HG03175 (cell line): Measurements from ENCODE around the gene ARSK.
A peak's percentile ranks its signal among the peaks of the same experiment; 100 is the strongest.

Source experiments
- ATAC-seq: cut with Tn5 transposase; IDR thresholded peaks from one replicate; pipeline ENCODE4 v1.9.1; 2021; ENCODE audit warnings: mild to moderate bottlenecking, moderate library complexity; ENCODE audit not compliant: unreplicated experiment

Gene ARSK

GRCh38 chr5:95563367-95563766 is 8.5 kb downstream of the ARSK start:
- ATAC-seq, result no peak

DNA sequence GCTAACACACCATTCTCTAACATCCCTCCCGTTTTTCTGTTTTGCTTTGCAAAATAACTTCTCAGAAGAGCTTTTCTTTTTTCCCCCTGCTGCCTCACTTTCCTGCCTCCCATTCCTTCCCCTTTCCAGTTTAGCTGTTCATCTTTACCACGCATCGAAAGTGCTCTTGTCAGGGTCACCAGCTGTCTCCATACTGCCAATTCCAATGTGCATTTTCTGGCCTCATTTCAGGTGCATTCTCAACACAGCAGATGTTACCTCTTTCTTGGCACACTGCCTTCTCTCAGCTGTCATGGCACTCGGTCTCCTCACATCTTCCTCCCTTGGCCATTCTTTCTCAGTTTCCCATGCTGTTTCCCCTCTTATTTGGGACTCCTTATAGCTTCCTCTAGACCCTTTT is 9.5 kb downstream of the ARSK start:
- ATAC-seq, result no peak

DNA sequence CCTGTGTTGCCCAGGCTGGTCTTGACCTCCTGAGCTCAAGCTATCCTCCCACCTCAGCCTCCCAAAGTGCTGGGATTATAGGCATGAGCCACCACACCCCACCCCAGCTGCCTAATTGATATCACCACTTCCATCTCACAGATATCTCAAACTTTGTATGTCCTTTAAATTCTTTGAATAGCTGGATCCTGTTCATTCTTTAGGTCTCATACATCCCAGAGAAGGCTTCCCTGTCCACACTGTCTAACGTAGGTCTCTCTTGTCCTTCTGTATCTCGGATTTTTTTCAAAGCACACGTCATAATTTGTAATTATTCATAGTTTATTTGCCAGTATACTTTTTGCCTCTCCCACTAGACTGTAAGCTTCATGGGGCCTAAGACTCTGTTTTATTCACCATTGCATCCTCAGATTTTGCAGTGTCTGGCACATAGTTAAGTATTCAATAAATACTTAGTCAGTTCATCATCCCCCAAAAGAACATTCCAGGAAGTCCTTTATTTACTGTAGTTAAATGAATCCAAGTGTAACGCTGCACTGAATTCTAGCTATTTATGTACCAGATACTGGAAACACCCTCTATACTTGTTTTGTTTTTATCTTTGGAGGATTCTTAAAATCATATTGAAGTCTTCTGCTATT is 10.5 kb downstream of the ARSK start:
- no peak for ATAC-seq

DNA sequence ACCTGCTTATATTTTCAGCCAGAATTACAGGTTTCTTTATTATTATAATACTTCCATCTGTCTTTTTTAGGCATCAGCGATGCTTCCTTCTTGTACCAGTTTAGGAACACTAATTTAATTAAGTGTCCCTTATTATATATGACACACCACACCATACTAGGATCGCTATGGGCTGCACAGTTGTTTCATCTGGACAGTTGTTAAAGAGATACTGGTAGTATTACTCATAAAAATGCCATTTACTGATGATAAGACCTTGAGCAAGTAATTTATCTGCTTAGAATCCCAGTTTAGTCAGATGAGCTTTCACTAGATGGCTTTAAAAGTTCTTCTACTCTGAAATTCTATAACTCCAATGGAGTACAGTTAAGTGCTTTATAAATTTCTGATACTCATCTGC is 17.1 kb downstream of the ARSK start:
- no peak for ATAC-seq

GRCh38 chr5:95581576-95581975 is 26.7 kb downstream of the ARSK start:
- no peak for ATAC-seq

- no peak for ATAC-seq
Observed at GRCh38 chr5:95583992-95584391, 29.1 kb downstream of the ARSK start.

DNA sequence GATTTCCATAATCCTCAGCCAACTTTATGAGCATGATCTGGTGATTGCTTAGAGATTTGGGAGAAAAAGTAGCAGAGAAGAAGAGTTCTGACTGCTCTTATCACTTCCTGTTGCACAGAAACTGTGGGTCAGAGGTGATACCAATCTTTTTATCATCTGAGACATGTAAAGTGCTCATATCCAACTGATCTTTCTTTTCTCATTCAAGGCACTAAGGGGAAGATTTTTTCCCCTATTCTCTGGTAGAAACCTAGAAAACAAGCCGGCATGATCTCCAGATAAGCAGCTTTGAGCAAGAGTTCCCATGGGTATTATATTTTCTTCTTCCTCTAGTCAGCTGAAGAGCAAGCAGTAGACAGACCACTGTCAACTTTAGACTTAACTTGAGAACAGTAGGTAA is 36.0 kb downstream of the ARSK start:
- no peak for ATAC-seq

GRCh38 chr5:95591490-95591901 is 36.6 kb downstream of the ARSK start:
- ATAC-seq, result peak; percentile 66

GRCh38 chr5:95595289-95595931 is 40.5 kb downstream of the ARSK start:
- no peak for ATAC-seq

GRCh38 chr5:95599252-95599651 is 44.4 kb downstream of the ARSK start:
- ATAC-seq, result no peak

DNA sequence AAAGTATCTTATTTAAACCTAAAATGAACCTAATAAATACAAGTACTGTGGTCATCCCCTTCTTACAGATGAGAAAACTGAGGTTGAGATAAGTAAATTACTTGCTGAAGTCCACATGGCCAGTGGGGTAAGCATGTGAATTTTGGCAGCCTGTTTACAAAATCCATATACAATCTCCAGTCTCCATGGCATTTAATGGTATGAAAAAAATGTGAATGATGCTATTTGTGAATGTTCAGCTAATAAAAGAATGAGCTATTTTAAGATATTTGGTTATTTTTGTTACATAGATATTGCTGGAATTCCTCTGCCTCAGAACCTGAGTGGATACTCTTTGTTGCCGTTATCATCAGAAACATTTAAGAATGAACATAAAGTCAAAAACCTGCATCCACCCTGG is 45.7 kb downstream of the ARSK start:
- ATAC-seq, result no peak

GRCh38 chr5:95605786-95606185 is 50.9 kb downstream of the ARSK start:
- no peak for ATAC-seq

GRCh38 chr5:95606419-95606818 is 51.5 kb downstream of the ARSK start:
- ATAC-seq, result no peak

DNA sequence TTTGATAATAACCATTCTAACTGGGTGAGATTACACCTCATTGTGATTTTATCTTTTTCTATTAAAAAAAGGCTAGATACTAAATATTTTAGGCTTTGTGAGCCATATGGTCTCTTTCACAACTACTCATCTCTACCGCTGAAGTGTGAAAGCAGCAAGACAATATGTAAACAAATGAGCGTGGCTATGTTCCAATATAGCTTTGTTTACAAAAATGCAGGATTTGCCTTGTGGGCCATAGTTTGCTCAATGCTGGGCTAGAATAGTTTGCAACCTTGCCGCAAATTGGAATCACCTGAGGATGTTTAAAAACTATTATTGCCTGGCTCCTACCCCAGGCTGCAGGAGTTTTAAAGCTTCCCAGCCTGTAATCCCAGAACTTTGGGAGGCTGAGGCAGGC is 54.8 kb downstream of the ARSK start:
- no peak for ATAC-seq

DNA sequence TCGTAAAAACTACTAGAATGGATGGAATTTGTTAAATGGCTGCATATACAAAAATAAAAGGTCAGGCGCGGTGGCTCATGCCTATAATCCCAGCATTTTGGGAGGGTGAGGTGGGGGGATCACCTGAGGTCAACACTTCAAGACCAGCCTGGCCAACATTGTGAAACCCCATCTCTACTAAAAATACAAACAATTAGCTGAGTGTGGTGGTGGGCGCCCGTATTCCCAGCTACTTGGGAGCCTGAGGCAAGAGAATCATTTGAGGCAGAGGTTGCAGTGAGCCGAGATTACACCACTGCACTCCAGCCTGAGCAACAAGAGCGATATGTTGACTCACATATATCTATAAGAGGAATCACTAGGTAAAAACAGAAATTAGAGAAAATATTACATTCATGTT is 55.6 kb downstream of the ARSK start:
- no peak for ATAC-seq

- no peak for ATAC-seq
Observed at GRCh38 chr5:95611396-95611795, 56.5 kb downstream of the ARSK start.

GRCh38 chr5:95613514-95613913 is 58.6 kb downstream of the ARSK start:
- no peak for ATAC-seq

DNA sequence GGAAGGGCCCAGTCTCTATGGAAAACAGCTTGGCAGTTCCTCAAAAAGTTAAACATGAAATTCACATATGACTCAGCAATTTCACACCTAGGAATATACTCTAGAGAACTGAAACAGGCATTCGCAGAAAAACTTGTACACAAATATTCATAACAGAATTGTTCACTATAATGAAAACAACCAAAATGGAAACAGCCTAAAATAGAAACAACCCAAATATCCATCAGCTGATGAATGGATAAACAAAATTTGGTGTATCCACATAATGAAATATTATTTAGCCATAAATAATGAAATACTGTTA is 60.2 kb downstream of the ARSK start:
- peak; percentile 74 for ATAC-seq

GRCh38 chr5:95617057-95617456 is 62.2 kb downstream of the ARSK start:
- no peak for ATAC-seq

DNA sequence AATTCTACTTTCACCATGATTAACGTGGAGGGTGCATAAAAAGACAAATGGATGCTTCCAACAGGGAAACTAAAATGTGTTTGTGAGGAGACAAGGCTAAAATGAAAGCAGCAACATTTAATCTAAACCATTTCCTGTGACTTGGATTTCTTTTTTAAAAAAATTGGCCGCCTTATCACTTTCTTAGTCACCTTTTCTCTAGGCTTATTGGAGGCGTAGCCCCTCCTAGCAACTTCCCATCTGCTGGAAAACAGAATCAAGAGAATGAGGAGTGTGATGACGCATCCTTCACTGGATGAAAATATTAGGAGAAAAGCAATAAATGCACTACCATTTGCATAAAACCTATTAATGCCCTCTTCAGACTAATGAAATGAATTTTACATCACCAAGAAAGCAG is 64.2 kb downstream of the ARSK start:
- ATAC-seq, result no peak

DNA sequence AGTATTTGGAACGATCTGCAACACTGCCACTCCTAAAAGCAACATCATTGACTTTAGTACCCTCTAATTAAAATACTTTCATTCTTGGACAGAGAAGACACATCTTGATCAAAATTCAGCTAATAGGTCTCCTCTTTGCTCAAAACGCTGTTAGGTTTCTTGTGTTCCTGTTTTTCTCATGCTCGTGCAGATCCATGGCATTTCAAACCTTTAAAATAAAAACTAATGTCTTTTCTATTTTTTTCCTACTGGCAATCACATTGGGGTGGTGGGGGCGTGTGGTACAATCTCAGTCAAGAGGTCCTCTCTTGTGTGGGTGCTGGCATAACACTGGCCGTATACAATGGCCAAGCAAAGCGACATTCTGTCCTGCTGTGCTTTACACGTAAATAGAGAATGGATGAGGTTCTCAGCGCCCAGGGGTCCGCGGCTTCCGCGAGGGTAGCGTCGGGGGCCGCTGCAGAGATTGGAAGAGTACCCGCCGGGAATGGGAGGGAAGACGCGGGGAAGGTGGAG is 64.7 kb downstream of the ARSK start:
- ATAC-seq, result no peak

GRCh38 chr5:95620030-95620869 is 65.3 kb downstream of the ARSK start, which contains the start of gene GPR150:
TSS of gene GPR150 (plus strand) at chr5:95620087. CDS start at chr5:95620276, 189 bp downstream.
- ATAC-seq, result peak; percentile 67
